ENCODE data around the gene RNF130. TPM values are rescaled to one million over a fixed set of nuclear protein-coding genes. Genes with fewer than 3 reads are reported as not detected.

Gene RNF130
- total and polyA plus RNA-seq, 8 donors = 61.0 to 125 (median 70.7) TPM

DNA sequence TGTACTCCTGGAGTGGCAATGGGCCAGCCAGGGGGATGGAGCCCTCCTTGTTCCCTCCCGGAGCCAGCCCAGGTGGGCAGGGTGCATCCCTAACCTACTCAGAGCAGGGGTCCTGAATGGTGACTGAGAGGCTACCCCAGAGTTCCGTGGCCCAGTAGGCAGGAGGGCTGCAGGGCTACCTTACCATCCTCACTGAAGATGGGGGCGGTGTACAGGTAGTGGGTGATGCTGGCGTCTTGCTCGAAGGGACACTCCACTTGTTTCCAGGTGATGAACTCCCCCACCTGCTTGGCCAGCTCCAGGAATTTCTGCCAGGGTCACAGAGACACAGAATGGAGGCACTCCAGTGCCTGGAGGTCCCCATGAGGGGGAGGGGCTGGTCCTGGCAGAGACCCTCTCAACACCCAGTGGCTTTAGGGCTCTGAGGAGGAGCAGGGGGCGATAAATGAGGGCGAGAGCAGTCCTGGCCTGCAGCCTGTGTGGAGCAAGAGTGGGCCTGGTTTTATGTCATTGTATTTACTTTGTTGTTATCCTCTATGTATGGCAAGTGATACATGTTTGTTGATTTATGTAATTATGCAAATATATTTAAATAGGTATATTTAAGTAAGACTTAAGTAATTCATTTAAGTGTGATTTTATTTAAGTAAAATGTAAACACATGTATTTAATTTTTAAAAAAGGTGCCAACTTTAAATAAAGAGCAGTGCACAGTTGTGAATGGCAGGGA lies 39.9 kb upstream of the RNF130 start:
- intact Hi-C loops (cut with DNase I) = no loop called here
- H3K27ac ChIP-seq = no peak overlapping the region
- no peak overlapping the region for H3K4me3 ChIP-seq
- H3K9me3 ChIP-seq = peaks cover 0 to 24% of the 10 kb centered on the region in 2 donors
- H3K36me3 ChIP-seq = no peaks in the 10 kb centered on the region
- TF ChIP-seq, protein P1, sequence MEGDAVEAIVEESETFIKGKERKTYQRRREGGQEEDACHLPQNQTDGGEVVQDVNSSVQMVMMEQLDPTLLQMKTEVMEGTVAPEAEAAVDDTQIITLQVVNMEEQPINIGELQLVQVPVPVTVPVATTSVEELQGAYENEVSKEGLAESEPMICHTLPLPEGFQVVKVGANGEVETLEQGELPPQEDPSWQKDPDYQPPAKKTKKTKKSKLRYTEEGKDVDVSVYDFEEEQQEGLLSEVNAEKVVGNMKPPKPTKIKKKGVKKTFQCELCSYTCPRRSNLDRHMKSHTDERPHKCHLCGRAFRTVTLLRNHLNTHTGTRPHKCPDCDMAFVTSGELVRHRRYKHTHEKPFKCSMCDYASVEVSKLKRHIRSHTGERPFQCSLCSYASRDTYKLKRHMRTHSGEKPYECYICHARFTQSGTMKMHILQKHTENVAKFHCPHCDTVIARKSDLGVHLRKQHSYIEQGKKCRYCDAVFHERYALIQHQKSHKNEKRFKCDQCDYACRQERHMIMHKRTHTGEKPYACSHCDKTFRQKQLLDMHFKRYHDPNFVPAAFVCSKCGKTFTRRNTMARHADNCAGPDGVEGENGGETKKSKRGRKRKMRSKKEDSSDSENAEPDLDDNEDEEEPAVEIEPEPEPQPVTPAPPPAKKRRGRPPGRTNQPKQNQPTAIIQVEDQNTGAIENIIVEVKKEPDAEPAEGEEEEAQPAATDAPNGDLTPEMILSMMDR (IDR thresholded peaks at IDR 0.05) = no peak
- no peaks in the 10 kb centered on the region for H3K4me1 ChIP-seq
- H3K27me3 ChIP-seq = peaks cover 0 to 6% of the 10 kb centered on the region in 2 donors
- ATAC-seq (no peak), DNase-seq (peak in 1 of 4 donors; percentile 32)

DNA sequence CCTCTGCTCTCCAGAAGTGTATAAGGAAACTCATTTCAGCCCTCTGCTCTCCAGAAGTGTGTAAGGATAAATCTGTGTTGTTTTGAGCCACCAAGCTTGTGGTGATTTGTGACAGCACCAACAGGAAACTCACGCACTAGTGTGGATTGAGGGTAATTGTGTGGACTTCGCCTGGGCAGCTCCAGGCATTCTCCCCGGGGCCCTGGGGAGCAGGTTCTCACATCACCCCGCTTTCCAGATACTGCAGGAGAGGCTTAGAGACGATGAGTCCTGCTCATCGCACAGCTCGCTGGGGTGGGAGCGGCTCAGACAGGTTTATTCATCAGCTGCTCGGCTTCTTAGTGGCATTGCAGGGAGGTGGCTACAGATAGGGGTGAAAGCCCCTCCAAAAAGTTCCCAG lies 38.4 kb upstream of the RNF130 start:
- Histone ChIP-seq H3K9me3 (peaks cover 0 to 34% of the 10 kb centered on the region in 2 donors), H3K4me1 (no peaks in the 10 kb centered on the region), H3K27me3 (peaks cover 0 to 6% of the 10 kb centered on the region in 2 donors), H3K36me3 (no peaks in the 10 kb centered on the region), H3K27ac (no peak overlapping the region), H3K4me3 (no peak overlapping the region)
- intact Hi-C loops (cut with DNase I) = no loop called here
- TF ChIP-seq, protein P1 (IDR thresholded peaks at IDR 0.05) = no peak
- DNase-seq (peak in 1 of 4 donors; percentile 35), ATAC-seq (no peak)

DNA sequence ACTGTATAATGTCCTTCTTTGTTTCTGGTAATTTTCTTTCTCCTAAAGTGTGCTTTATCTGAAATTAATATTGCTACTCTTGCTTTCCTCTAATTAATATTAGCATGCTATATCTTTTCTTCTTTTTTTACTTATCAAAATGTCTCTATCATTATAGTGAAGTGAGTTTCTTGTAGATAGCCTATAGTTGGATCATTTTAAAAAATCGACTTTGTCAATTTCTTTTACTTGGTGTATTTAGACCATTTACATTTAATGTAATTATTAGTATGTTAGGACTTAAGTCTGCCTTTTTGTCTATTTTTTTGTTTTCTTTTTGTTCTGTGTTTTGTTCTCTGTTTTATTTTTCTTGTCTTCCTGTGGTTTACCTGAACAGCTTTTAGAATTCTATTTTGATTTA lies 35.4 kb upstream of the RNF130 start:
- Histone ChIP-seq H3K36me3 (no peaks in the 10 kb centered on the region), H3K27me3 (peaks cover 0 to 6% of the 10 kb centered on the region in 2 donors), H3K4me3 (no peak overlapping the region), H3K27ac (no peak overlapping the region), H3K9me3 (peaks cover 0 to 34% of the 10 kb centered on the region in 2 donors), H3K4me1 (no peaks in the 10 kb centered on the region)
- ATAC-seq (no peak), DNase-seq (no peak)
- intact Hi-C loops (cut with DNase I) = no loop called here
- TF ChIP-seq, protein P1 (IDR thresholded peaks at IDR 0.05) = no peak

DNA sequence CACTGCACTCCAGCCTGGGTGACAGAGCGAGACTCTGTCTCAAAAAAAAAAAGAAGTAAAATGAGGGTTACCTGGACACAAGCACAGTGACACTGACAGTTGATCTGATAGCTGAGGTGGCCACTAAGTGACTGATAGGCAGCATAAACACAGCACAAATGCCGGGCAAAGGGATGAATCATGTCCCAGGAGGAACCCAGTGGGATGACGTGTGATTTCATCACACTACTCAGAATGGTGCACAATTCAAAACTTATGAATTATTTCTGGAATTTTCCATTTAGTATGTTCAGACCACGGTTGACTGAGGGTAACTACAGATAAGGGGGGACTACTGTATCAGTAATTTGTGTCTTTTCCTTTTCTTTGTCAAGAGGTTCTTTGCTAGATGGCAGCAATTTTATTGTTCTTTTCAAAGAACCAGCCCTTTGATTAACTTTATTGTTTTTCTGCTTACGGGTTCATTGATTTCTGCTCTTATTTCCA lies 34.3 kb upstream of the RNF130 start:
- DNase-seq (no peak), ATAC-seq (no peak)
- Histone ChIP-seq H3K27me3 (peaks cover 0 to 7% of the 10 kb centered on the region in 2 donors), H3K27ac (no peak overlapping the region), H3K9me3 (peaks cover 0 to 34% of the 10 kb centered on the region in 2 donors), H3K4me1 (no peaks in the 10 kb centered on the region), H3K4me3 (no peak overlapping the region), H3K36me3 (no peaks in the 10 kb centered on the region)
- intact Hi-C loops (cut with DNase I) = no loop called here
- TF ChIP-seq, protein P1 (IDR thresholded peaks at IDR 0.05) = no peak

DNA sequence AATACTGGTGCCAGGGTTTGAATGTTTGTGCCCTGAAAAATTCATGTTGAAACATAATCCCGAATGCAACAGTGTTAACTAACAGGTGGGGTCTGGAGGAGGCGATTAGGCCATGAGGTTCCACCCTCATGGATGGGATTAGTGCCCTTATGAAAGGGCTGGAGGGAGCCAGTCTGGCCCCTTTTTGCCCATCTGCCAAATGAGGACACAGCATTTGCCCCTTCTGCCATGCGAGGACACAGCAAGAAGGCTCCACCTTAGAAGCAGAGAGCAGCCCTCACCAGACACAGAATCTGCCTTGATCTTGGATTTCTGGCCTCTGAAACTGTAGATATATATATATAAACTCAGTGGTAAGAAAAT lies 32.6 kb upstream of the RNF130 start:
- ATAC-seq (no peak), DNase-seq (peak in 1 of 4 donors; percentile 5)
- H3K4me3 ChIP-seq = no peak overlapping the region
- H3K36me3 ChIP-seq = no peaks in the 10 kb centered on the region
- H3K4me1 ChIP-seq = no peaks in the 10 kb centered on the region
- no peak overlapping the region for H3K27ac ChIP-seq
- H3K9me3 ChIP-seq = peaks cover 0 to 34% of the 10 kb centered on the region in 2 donors
- peaks cover 0 to 15% of the 10 kb centered on the region in 2 donors for H3K27me3 ChIP-seq
- TF ChIP-seq, protein P1 (IDR thresholded peaks at IDR 0.05) = no peak
- intact Hi-C loops (cut with DNase I) = no loop called here

Data from left lung (tissue), 10 donors.